Measurements from ENCODE around the gene PTAR1.
"Not testable (repeated sequence)": the region's sequence is repeated elsewhere in the genome, so short reads cannot be mapped to it uniquely, and the experiment has no call there.

The PTAR1 gene

GRCh38 chr9:69759421-69760277 lies at the start of gene PTAR1:
Gene PTAR1 (minus strand): TSS chr9:69760011. CDS start chr9:69759938, 73 bp downstream.
- Mint-ChIP-seq H3K27ac (peak within 1 kb of the TSS; percentile 95), H3K27me3 (no peaks in the 10 kb centered on the region), H3K4me3 (peak within 1 kb of the TSS; percentile 93), H3K9me3 (no peaks in the 10 kb centered on the region), H3K4me1 (peaks cover 23% of the 10 kb centered on the region), H3K36me3 (no peaks in the 10 kb centered on the region)
- peak; percentile 97 for ATAC-seq

GRCh38 chr9:69809304-69809863 lies 49.6 kb upstream of the PTAR1 start:
- Mint-ChIP-seq H3K9me3 (no peaks in the 10 kb centered on the region), H3K27me3 (peaks cover 8% of the 10 kb centered on the region), H3K4me1 (peaks cover 13% of the 10 kb centered on the region), H3K27ac (no peak overlapping the region), H3K36me3 (no peaks in the 10 kb centered on the region), H3K4me3 (no peak overlapping the region)
- no peak for ATAC-seq

- H3K27ac Mint-ChIP-seq, result no peak overlapping the region
- ATAC-seq, result no peak
- no peaks in the 10 kb centered on the region for H3K36me3 Mint-ChIP-seq
- peaks cover 18% of the 10 kb centered on the region for H3K27me3 Mint-ChIP-seq
- H3K4me3 Mint-ChIP-seq, result no peak overlapping the region
- H3K4me1 Mint-ChIP-seq, result peaks cover 10% of the 10 kb centered on the region
- H3K9me3 Mint-ChIP-seq, result no peaks in the 10 kb centered on the region
Measured at GRCh38 chr9:69806627-69807026, 46.8 kb upstream of the PTAR1 start.

GRCh38 chr9:69805962-69806515 lies 46.2 kb upstream of the PTAR1 start:
- Mint-ChIP-seq H3K4me3 (no peak overlapping the region), H3K27ac (no peak overlapping the region), H3K36me3 (no peaks in the 10 kb centered on the region), H3K4me1 (peaks cover 4% of the 10 kb centered on the region), H3K9me3 (no peaks in the 10 kb centered on the region), H3K27me3 (peaks cover 20% of the 10 kb centered on the region)
- no peak for ATAC-seq

- Mint-ChIP-seq H3K4me3 (no peak overlapping the region), H3K4me1 (no peaks in the 10 kb centered on the region), H3K36me3 (no peaks in the 10 kb centered on the region), H3K27me3 (peaks cover 19% of the 10 kb centered on the region), H3K27ac (no peak overlapping the region), H3K9me3 (peaks cover 3% of the 10 kb centered on the region)
- no peak for ATAC-seq
Measured at GRCh38 chr9:69801989-69802388, 42.2 kb upstream of the PTAR1 start.

GRCh38 chr9:69800027-69800426 lies 40.2 kb upstream of the PTAR1 start:
- not testable (repeated sequence) for ATAC-seq, H3K36me3 Mint-ChIP-seq, H3K4me3 Mint-ChIP-seq, H3K27ac Mint-ChIP-seq, H3K4me1 Mint-ChIP-seq, H3K9me3 Mint-ChIP-seq
- peaks cover 19% of the 10 kb centered on the region for H3K27me3 Mint-ChIP-seq

- ATAC-seq, H3K9me3 Mint-ChIP-seq, H3K36me3 Mint-ChIP-seq, H3K27ac Mint-ChIP-seq, H3K4me3 Mint-ChIP-seq, H3K4me1 Mint-ChIP-seq: not testable (repeated sequence)
- peaks cover 19% of the 10 kb centered on the region for H3K27me3 Mint-ChIP-seq
Measured at GRCh38 chr9:69799521-69799920, 39.7 kb upstream of the PTAR1 start.

GRCh38 chr9:69798744-69799143 lies 38.9 kb upstream of the PTAR1 start:
- H3K36me3 Mint-ChIP-seq, result no peaks in the 10 kb centered on the region
- H3K4me3 Mint-ChIP-seq, result no peak overlapping the region
- H3K27me3 Mint-ChIP-seq, result peaks cover 19% of the 10 kb centered on the region
- H3K9me3 Mint-ChIP-seq, result peaks cover 3% of the 10 kb centered on the region
- no peak overlapping the region for H3K27ac Mint-ChIP-seq
- H3K4me1 Mint-ChIP-seq, result no peaks in the 10 kb centered on the region
- no peak for ATAC-seq

- H3K27me3 Mint-ChIP-seq, result peaks cover 11% of the 10 kb centered on the region
- no peak overlapping the region for H3K4me3 Mint-ChIP-seq
- no peak for ATAC-seq
- H3K4me1 Mint-ChIP-seq, result no peaks in the 10 kb centered on the region
- H3K27ac Mint-ChIP-seq, result no peak overlapping the region
- H3K9me3 Mint-ChIP-seq, result peaks cover 3% of the 10 kb centered on the region
- H3K36me3 Mint-ChIP-seq, result no peaks in the 10 kb centered on the region
Measured at GRCh38 chr9:69797675-69798074, 37.9 kb upstream of the PTAR1 start.

- no peaks in the 10 kb centered on the region for H3K4me1 Mint-ChIP-seq
- H3K9me3 Mint-ChIP-seq, result no peaks in the 10 kb centered on the region
- no peak for ATAC-seq
- no peaks in the 10 kb centered on the region for H3K36me3 Mint-ChIP-seq
- peaks cover 12% of the 10 kb centered on the region for H3K27me3 Mint-ChIP-seq
- H3K27ac Mint-ChIP-seq, result no peak overlapping the region
- no peak overlapping the region for H3K4me3 Mint-ChIP-seq
Measured at GRCh38 chr9:69794356-69794755, 34.5 kb upstream of the PTAR1 start.

- H3K27ac Mint-ChIP-seq, result no peak overlapping the region
- no peak for ATAC-seq
- H3K4me1 Mint-ChIP-seq, result no peaks in the 10 kb centered on the region
- H3K9me3 Mint-ChIP-seq, result peaks cover 4% of the 10 kb centered on the region
- H3K27me3 Mint-ChIP-seq, result peaks cover 36% of the 10 kb centered on the region
- no peak overlapping the region for H3K4me3 Mint-ChIP-seq
- H3K36me3 Mint-ChIP-seq, result no peaks in the 10 kb centered on the region
Measured at GRCh38 chr9:69785757-69786156, 25.9 kb upstream of the PTAR1 start.

GRCh38 chr9:69773258-69773657 lies 13.4 kb upstream of the PTAR1 start:
- no peak for ATAC-seq
- Mint-ChIP-seq H3K36me3 (no peaks in the 10 kb centered on the region), H3K27ac (no peak overlapping the region), H3K4me3 (no peak overlapping the region), H3K27me3 (peaks cover 8% of the 10 kb centered on the region), H3K9me3 (no peaks in the 10 kb centered on the region), H3K4me1 (no peaks in the 10 kb centered on the region)

- peaks cover 8% of the 10 kb centered on the region for H3K27me3 Mint-ChIP-seq
- ATAC-seq, result no peak
- H3K27ac Mint-ChIP-seq, result no peak overlapping the region
- no peaks in the 10 kb centered on the region for H3K36me3 Mint-ChIP-seq
- H3K4me1 Mint-ChIP-seq, result no peaks in the 10 kb centered on the region
- H3K4me3 Mint-ChIP-seq, result no peak overlapping the region
- H3K9me3 Mint-ChIP-seq, result no peaks in the 10 kb centered on the region
Measured at GRCh38 chr9:69771775-69772418, 12.1 kb upstream of the PTAR1 start.

GRCh38 chr9:69768716-69769115 lies 8.9 kb upstream of the PTAR1 start:
- no peak overlapping the region for H3K4me3 Mint-ChIP-seq
- H3K27me3 Mint-ChIP-seq, result no peaks in the 10 kb centered on the region
- H3K9me3 Mint-ChIP-seq, result no peaks in the 10 kb centered on the region
- H3K4me1 Mint-ChIP-seq, result no peaks in the 10 kb centered on the region
- H3K27ac Mint-ChIP-seq, result no peak overlapping the region
- no peak for ATAC-seq
- H3K36me3 Mint-ChIP-seq, result no peaks in the 10 kb centered on the region

- H3K36me3 Mint-ChIP-seq, result no peaks in the 10 kb centered on the region
- ATAC-seq, result no peak
- no peaks in the 10 kb centered on the region for H3K27me3 Mint-ChIP-seq
- no peak overlapping the region for H3K27ac Mint-ChIP-seq
- no peaks in the 10 kb centered on the region for H3K4me1 Mint-ChIP-seq
- no peak overlapping the region for H3K4me3 Mint-ChIP-seq
- no peaks in the 10 kb centered on the region for H3K9me3 Mint-ChIP-seq
Measured at GRCh38 chr9:69768101-69768500, 8.3 kb upstream of the PTAR1 start.
